Glomerular endothelial cell (primary cell): Measurements from ENCODE around the gene PABPN1L. TPM values are rescaled to one million over a fixed set of nuclear protein-coding genes. Genes with fewer than 3 reads are reported as not detected.

Source experiments
- DNase-seq: peaks from one replicate; pipeline ENCODE4 v3.0.0-alpha.2; 2011; ENCODE audit warnings: low read depth, low spot score; ENCODE audit errors: extremely low read depth
- total RNA-seq: library from RNA; depleted of rRNA; stranded (reverse); fragments of >200 nt; gene quantifications from 2 replicates; pipeline ENCODE4 v1.2.3, GENCODE V29; 2015

Gene PABPN1L
- total RNA-seq, 1 donor from 2014 or later: not detected

GRCh38 chr16:88815227-88815626 lies 51.2 kb downstream of the PABPN1L start:
- DNase-seq: no peak

DNA sequence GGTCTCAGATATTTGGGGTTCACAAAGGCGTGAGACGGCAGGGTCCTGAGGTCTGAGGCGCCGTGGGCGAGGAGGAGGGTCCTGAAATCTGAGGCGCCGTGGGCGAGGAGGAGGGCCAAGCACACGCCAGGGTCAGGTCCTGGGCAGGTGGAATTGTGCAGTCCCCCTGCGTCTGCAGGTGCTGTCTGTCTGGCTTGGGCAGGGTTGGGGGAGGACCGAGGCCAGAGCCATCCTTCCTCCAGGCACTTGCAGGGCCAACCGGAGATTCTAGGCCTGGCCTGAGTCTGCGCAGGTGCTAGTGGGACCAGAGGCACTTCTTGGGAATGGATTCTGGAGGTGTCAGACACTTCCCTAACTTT lies 52.3 kb downstream of the PABPN1L start:
- no peak for DNase-seq

Other genes starting within 250 kb of the PABPN1L start
- gene IL17C, start 228.1 kb downstream of the PABPN1L start, total RNA-seq: not detected in 2 replicates
- gene CYBA, start 215.6 kb downstream of the PABPN1L start, total RNA-seq: 363 and 525 TPM in 2 replicates
- gene MVD, start 203.6 kb downstream of the PABPN1L start, total RNA-seq: 61.1 and 83.8 TPM in 2 replicates
- 0.12 TPM in 1 of 2 replicates, not detected in the other for gene SNAI3, start 180.2 kb downstream of the PABPN1L start, total RNA-seq
- 27.3 and 36.0 TPM in 2 replicates for gene RNF166, start 160.3 kb downstream of the PABPN1L start, total RNA-seq
- 17.5 and 17.8 TPM in 2 replicates for gene CTU2, start 160.2 kb downstream of the PABPN1L start, total RNA-seq
- gene PIEZO1, start 81.4 kb downstream of the PABPN1L start, total RNA-seq: 289 and 466 TPM in 2 replicates
- gene CDT1, start 62.9 kb downstream of the PABPN1L start, total RNA-seq: 10.9 and 17.8 TPM in 2 replicates
- gene APRT, start 54.7 kb downstream of the PABPN1L start, total RNA-seq: 189 and 288 TPM in 2 replicates
- gene GALNS, start 9.7 kb downstream of the PABPN1L start, total RNA-seq: 47.8 and 60.4 TPM in 2 replicates
- 47.4 and 53.1 TPM in 2 replicates for gene TRAPPC2L, start 9.5 kb downstream of the PABPN1L start, total RNA-seq
- gene CBFA2T3, start 110.5 kb upstream of the PABPN1L start, total RNA-seq: 0.05 and 0.23 TPM in 2 replicates
- gene ACSF3, start 227.2 kb upstream of the PABPN1L start, total RNA-seq: 21.7 and 27.0 TPM in 2 replicates